Keratinocyte (primary cell): ENCODE results near the gene POFUT2. TPM values are rescaled to one million over a fixed set of nuclear protein-coding genes. Genes with fewer than 3 reads are reported as not detected.

ENCODE experiments used
- DNase-seq: peaks from one replicate; pipeline ENCODE4 v3.0.0-alpha.2; 2011; ENCODE audit warnings: low read depth, missing footprints, low spot score
- FAIRE-seq: peaks from 2 replicates; lab custom pipeline; 2011; peaks lifted over from hg19 to GRCh38; lab: Jason Lieb, UNC
- H2AFZ ChIP-seq: 2 replicates; pipeline ENCODE4 v1.6.0; 2012; ENCODE audit warnings: low read length, control low read depth, inconsistent platforms; ENCODE audit not compliant: control insufficient read depth
- H3K27ac ChIP-seq: 2 replicates; pipeline ENCODE4 v1.5.1; 2011; ENCODE audit warnings: low read length; ENCODE audit not compliant: control insufficient read depth, insufficient read depth
- H3K27me3 ChIP-seq: 3 replicates; pipeline ENCODE4 v1.6.0; 2011; ENCODE audit warnings: low read length; ENCODE audit not compliant: control insufficient read depth, insufficient read depth; ENCODE audit errors: extremely low read depth
- H3K36me3 ChIP-seq, 2 experiments: 2 replicates in 1 of 2; 3 replicates in 1 of 2; pipeline ENCODE4 v1.5.1; 2011; ENCODE audit warnings: low read length in 2 of 2, mild to moderate bottlenecking in 1 of 2; ENCODE audit not compliant: control insufficient read depth in 2 of 2, insufficient read depth in 2 of 2; ENCODE audit errors: extremely low read depth in 1 of 2
- H3K4me1 ChIP-seq: 3 replicates; pipeline ENCODE4 v1.5.1; 2011; ENCODE audit warnings: low read length; ENCODE audit not compliant: control insufficient read depth, insufficient read depth; ENCODE audit errors: extremely low read depth
- H3K4me2 ChIP-seq: 3 replicates; pipeline ENCODE4 v1.6.0; 2011; ENCODE audit warnings: low read depth, low read length; ENCODE audit not compliant: control insufficient read depth, insufficient read depth; ENCODE audit errors: extremely low read depth
- H3K4me3 ChIP-seq, 3 experiments: fragments of 200-600 bp in 1 of 3; sonication (generic) in 1 of 3; 2 replicates in 2 of 3; 3 replicates in 1 of 3; pipeline ENCODE4 v1.5.1; 2011 to 2016; ENCODE audit warnings: low read length in 3 of 3, mild to moderate bottlenecking in 3 of 3, control low read depth in 2 of 3, inconsistent platforms in 1 of 3, low read depth in 1 of 3, mixed read lengths in 1 of 3, mixed run types in 1 of 3, moderate library complexity in 1 of 3; ENCODE audit not compliant: control insufficient read depth in 2 of 3, insufficient read depth in 2 of 3; ENCODE audit errors: extremely low read depth in 1 of 3
- H3K79me2 ChIP-seq: 2 replicates; pipeline ENCODE4 v1.6.0; 2012; ENCODE audit warnings: low read length; ENCODE audit not compliant: control insufficient read depth, insufficient read depth
- H3K9ac ChIP-seq: 3 replicates; pipeline ENCODE4 v1.6.0; 2011; ENCODE audit warnings: low read length; ENCODE audit not compliant: control insufficient read depth, insufficient read depth; ENCODE audit errors: extremely low read depth
- H3K9me1 ChIP-seq: 3 replicates; pipeline ENCODE4 v1.6.0; 2011; ENCODE audit warnings: low read length; ENCODE audit not compliant: control insufficient read depth, insufficient read depth; ENCODE audit errors: extremely low read depth
- H3K9me3 ChIP-seq: 2 replicates; pipeline ENCODE4 v1.5.1; 2012; ENCODE audit warnings: low read depth, low read length; ENCODE audit not compliant: control insufficient read depth
- H4K20me1 ChIP-seq: 3 replicates; pipeline ENCODE4 v1.6.0; 2011; ENCODE audit warnings: low read length; ENCODE audit not compliant: control insufficient read depth, insufficient read depth; ENCODE audit errors: extremely low read depth
- CTCF ChIP-seq, 3 experiments: IDR thresholded peaks in 1 of 3; conservative IDR thresholded peaks in 1 of 3; optimal IDR thresholded peaks in 1 of 3; 2 replicates in 2 of 3; 3 replicates in 1 of 3; pipeline versions ENCODE3 to v1.5.1; 2011; ENCODE audit warnings: low read length in 3 of 3, mild to moderate bottlenecking in 3 of 3, moderate library complexity in 2 of 3, control low read depth in 1 of 3, inconsistent platforms in 1 of 3; ENCODE audit not compliant: insufficient read depth in 2 of 3; ENCODE audit errors: extremely low read depth in 1 of 3
- EZH2 ChIP-seq: IDR thresholded peaks from one replicate; pipeline ENCODE4 v1.6.1; 2012; ENCODE audit warnings: inconsistent platforms, mild to moderate bottlenecking, low read length, moderate library complexity
- dilution Hi-C: fragments of 300-500 bp; cut with MboI; formaldehyde crosslinking; loops from one replicate; pipeline ENCODE4 v1.7.0; 2020; ENCODE audit warnings: low sequenced_read_pairs; ENCODE audit not compliant: extremely low pct_ligation_motif_present
- polyA plus RNA-seq, 5 experiments: library from polyadenylated mRNA; depleted of rRNA in 3 of 5; stranded (reverse) in 3 of 5; stranded (forward) in 1 of 5; unstranded in 1 of 5; fragments of >200 nt; gene quantifications; 1 replicate in 1 of 5; 2 replicates in 3 of 5; 3 replicates in 1 of 5; pipeline versions ENCODE4 v1.2.1 to v1.2.3, GENCODE V29; 2011 to 2012; ENCODE audit warnings: missing spikeins in 2 of 5, low read depth in 1 of 5, low replicate concordance in 1 of 5

POFUT2 gene
- polyA plus RNA-seq, 1 donor (not counting 4 experiments of a cell fraction or from before 2014, with no cell fraction given) = 8.8 TPM

GRCh38 chr21:45296638-45297037 lies 8.9 kb upstream of the POFUT2 start:
- FAIRE-seq = no peak
- H3K27ac ChIP-seq = no peak overlapping the region

GRCh38 chr21:45295576-45296365 lies 8.1 kb upstream of the POFUT2 start:
- Histone ChIP-seq H3K9me3 (no peaks in the 10 kb centered on the region), H3K4me3 (no peak overlapping the region), H3K27ac (no peak overlapping the region), H3K9ac (no peak overlapping the region), H4K20me1 (peaks cover 4% of the 10 kb centered on the region), H3K4me1 (peaks cover 12% of the 10 kb centered on the region), H3K79me2 (no peaks in the 10 kb centered on the region), H3K9me1 (no peaks in the 10 kb centered on the region), H3K4me2 (no peak overlapping the region), H3K27me3 (no peaks in the 10 kb centered on the region), H2AFZ (no peak overlapping the region), H3K36me3 (no peaks in the 10 kb centered on the region)
- TF ChIP-seq CTCF (optimal IDR thresholded peaks at IDR 0.05 in 1 of 3, IDR thresholded peaks at IDR 0.05 in 1 of 3, conservative IDR thresholded peaks at IDR 0.05 in 1 of 3; ENCODE audit: extremely low read depth in 1 of 3, insufficient read depth in 2 of 3, low read length in 3 of 3) (no peak), EZH2 (no peak)
- dilution Hi-C loops = no loop called here
- FAIRE-seq (no peak), DNase-seq (no peak)

More at GRCh38 chr21:45296638-45297037, 8.9 kb upstream of the POFUT2 start:
- H3K36me3 ChIP-seq = no peaks in the 10 kb centered on the region
- H3K9me3 ChIP-seq = no peaks in the 10 kb centered on the region
- DNase-seq = no peak
- H3K4me3 ChIP-seq = no peak overlapping the region
- H4K20me1 ChIP-seq = peaks cover 4% of the 10 kb centered on the region
- H3K27me3 ChIP-seq = no peaks in the 10 kb centered on the region
- H3K4me2 ChIP-seq = no peak overlapping the region
- H3K4me1 ChIP-seq = peaks cover 11% of the 10 kb centered on the region
- H2AFZ ChIP-seq = no peak overlapping the region
- no peaks in the 10 kb centered on the region for H3K9me1 ChIP-seq
- dilution Hi-C loops = no loop called here
- no peak overlapping the region for H3K9ac ChIP-seq
- no peaks in the 10 kb centered on the region for H3K79me2 ChIP-seq
- no peak for TF ChIP-seq CTCF (optimal IDR thresholded peaks at IDR 0.05 in 1 of 3, IDR thresholded peaks at IDR 0.05 in 1 of 3, conservative IDR thresholded peaks at IDR 0.05 in 1 of 3; ENCODE audit: extremely low read depth in 1 of 3, insufficient read depth in 2 of 3, low read length in 3 of 3)
- no peak for TF ChIP-seq EZH2
